HG03108 (cell line): ENCODE measurements around the gene HSPA1L.

ENCODE experiments used
- ATAC-seq: cut with Tn5 transposase; IDR thresholded peaks from one replicate; pipeline ENCODE4 v1.9.1; 2021; ENCODE audit warnings: moderate library complexity; ENCODE audit not compliant: unreplicated experiment

HSPA1L gene

DNA sequence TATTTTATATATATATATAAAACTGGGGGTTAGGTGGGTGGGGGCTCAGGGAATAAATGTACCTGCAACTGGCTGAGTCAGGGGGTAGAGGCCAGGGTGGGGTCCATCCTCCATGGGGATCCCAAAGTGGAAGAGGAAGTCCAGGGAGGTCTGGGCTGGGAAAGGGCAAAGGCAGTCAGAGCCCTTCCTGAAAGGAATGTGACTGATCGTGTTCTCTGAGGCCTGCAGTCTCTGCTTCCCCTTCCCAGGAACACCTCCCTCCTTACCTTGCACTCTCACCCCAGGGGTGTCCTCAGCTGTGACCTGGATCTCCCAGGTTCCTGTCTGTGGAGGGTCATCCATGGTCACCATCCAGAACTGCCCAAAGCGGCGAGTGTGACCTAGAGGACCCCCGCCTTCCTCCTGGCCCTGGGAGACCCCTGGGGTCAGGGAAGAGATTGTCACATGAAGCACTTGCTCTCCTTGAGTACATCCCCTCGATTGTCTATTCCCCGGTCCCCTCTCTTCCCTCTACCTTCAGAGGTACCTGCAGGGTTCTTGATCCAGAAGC lies 47.9 kb downstream of the HSPA1L start:
- ATAC-seq = no peak

GRCh38 chr6:31765910-31766794 lies 48.9 kb downstream of the HSPA1L start:
- no peak for ATAC-seq

DNA sequence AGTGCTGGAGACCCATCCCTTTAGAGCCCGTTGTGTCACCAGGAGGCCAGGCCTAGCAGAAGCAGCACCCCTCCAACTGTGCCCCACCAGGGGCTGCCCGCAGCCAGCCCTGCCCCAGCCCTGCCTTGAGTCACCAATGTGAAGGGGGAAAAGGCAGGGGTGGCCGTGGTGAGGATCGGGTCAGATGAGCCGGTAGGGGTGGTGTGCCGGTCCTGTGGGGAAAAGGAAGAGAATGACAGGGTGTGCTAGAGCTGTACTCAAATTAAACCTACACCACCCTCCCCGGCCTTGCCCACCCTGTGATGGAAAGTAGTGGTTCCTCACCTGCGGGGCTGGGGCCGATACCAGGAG lies 49.5 kb downstream of the HSPA1L start:
- ATAC-seq = no peak

DNA sequence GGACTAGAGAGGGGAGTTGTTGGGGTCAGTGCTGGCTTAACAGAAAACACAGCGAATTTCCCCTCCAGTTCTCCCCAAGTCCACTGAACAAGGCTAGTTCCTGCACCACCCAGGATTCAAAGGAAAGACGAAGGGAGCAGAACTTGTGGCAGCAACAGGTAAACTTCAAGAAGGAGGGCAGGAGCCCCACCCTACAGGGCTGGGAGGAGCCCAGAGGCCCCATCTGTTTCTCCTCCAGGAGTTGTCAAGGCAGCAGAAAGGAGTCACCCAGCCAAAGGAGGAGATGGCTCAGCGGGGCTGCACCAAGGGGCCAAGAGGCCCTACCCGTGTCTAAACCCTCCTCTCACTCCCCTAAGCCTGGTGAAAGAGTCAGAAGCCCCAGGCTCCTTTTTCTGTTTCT lies 50.9 kb downstream of the HSPA1L start:
- no peak for ATAC-seq

DNA sequence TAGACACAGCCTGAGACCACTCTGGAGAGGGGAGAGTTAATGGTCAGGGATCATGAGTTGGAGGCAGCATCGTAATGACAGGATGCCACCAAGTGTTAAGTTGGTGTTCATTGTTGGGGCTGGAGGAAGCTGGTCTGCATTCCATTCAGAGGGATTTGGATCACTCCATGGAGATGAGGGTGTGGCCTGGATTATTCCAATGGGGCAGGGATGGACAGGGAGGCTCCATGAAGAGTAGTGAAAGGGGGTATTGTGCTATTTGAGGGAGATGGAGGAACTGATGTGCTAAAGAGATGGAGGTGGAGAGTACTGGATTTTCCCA lies 51.5 kb downstream of the HSPA1L start:
- no peak for ATAC-seq

GRCh38 chr6:31762878-31763618 lies 52.0 kb downstream of the HSPA1L start:
- ATAC-seq = no peak

GRCh38 chr6:31762356-31762755 lies 52.7 kb downstream of the HSPA1L start, which contains the start of gene SAPCD1:
SAPCD1 (plus strand) TSS chr6:31762656; CDS start chr6:31763055, 399 bp downstream.
- ATAC-seq = no peak

GRCh38 chr6:31761343-31761742 lies 53.7 kb downstream of the HSPA1L start:
- ATAC-seq = no peak

DNA sequence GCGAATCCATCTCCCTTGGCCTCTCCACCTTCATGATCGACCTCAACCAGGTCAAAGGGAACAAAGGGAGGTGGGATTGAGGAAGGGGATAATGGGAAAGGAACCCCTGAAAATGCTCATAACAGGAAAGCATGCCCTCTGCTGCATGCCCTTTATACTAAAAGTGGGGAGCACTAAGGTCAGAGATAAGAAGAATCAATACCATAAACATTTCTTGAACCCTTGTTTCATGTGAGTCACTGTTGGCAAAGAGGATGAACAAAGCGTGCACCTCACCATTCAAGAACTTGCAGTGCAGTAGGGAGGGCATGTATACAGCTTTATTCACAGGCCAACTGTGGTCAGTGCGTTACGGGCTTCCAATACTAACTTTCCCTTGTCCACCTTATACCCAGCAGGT lies 54.3 kb downstream of the HSPA1L start:
- no peak for ATAC-seq
